Heart left ventricle (tissue), 16 donors: ENCODE data around the gene PRELID2. TPM values are rescaled to one million over a fixed set of nuclear protein-coding genes. Genes with fewer than 3 reads are reported as not detected.

Experiments
- ATAC-seq, 4 donors: fragments of 200-7000 bp; cut with Tn5 transposase; one replicate each; pipeline ENCODE4 v1.9.1; 2020 to 2022; ENCODE audit warnings: moderate library complexity in 4 of 4, mild to moderate bottlenecking in 3 of 4, moderate number of reproducible peaks in 1 of 4
- DNase-seq, 5 donors: peaks; one replicate each; pipeline ENCODE4 v3.0.0-alpha.2; 2020
- H3K27ac ChIP-seq, 12 donors: fragments of 200-600 bp; sonication (generic) in 4 of 12; one replicate each; pipeline versions ENCODE4 v1.5.0 to v1.8.0; 2016 to 2022; ENCODE audit warnings: mild to moderate bottlenecking in 2 of 12
- H3K27me3 ChIP-seq, 9 donors: fragments of 200-600 bp; sonication (generic) in 2 of 9; one replicate each; pipeline versions ENCODE4 v1.5.1 to v1.8.0; 2016 to 2022; ENCODE audit warnings: mild to moderate bottlenecking in 3 of 9
- H3K36me3 ChIP-seq, 9 donors: fragments of 200-600 bp; sonication (generic) in 2 of 9; one replicate each; pipeline versions ENCODE4 v1.5.0 to v1.8.0; 2018 to 2022; ENCODE audit warnings: mild to moderate bottlenecking in 2 of 9
- H3K4me1 ChIP-seq, 12 donors: fragments of 200-600 bp; sonication (generic) in 4 of 12; one replicate each; pipeline versions ENCODE4 v1.5.0 to v1.8.0; 2016 to 2022; ENCODE audit warnings: mild to moderate bottlenecking in 3 of 12
- H3K4me3 ChIP-seq, 12 donors: fragments of 200-600 bp; sonication (generic) in 4 of 12; one replicate each; pipeline versions ENCODE4 v1.5.0 to v1.8.0; 2017 to 2022; ENCODE audit warnings: mild to moderate bottlenecking in 9 of 12, moderate library complexity in 4 of 12
- H3K9me3 ChIP-seq, 12 donors: fragments of 200-600 bp; sonication (generic) in 4 of 12; one replicate each; pipeline versions ENCODE4 v1.5.0 to v1.8.0; 2016 to 2022; ENCODE audit warnings: mild to moderate bottlenecking in 1 of 12
- POLR2A ChIP-seq, 2 donors: fragments of 450-650 bp; IDR thresholded peaks; one replicate each; pipeline ENCODE4 v1.6.1; 2017; ENCODE audit warnings: antibody characterized with exemption in 2 of 2, mild to moderate bottlenecking in 2 of 2, moderate library complexity in 2 of 2
- WGBS, 4 donors: extraction: QIAGEN DNeasy Blood & Tissue Kit in 2 of 4; methylation state at CpG; one replicate each; pipeline versions ENCODE4 v1.1.5 to v1.1.7; 2013 to 2018; 5-methylcytosine and 5-hydroxymethylcytosine counted together
- intact Hi-C, 10 donors: fragments of 100-400 bp; cut with DNase I; formaldehyde crosslinking; loops; one replicate each; pipeline versions ENCODE4 v1.11.1 to v1.14.2; 2022
- polyA plus RNA-seq, 2 donors: library from polyadenylated mRNA; stranded (reverse); fragments of 200-250 nt; gene quantifications; one replicate each; pipeline ENCODE4 v1.2.3, GENCODE V29; 2013
- total RNA-seq, 9 donors: library from RNA; depleted of rRNA in 2 of 9; stranded (reverse); fragments of >200 nt in 2 of 9; fragmentation: NEBNext Ultra II Directional in 3 of 9; extraction: Animal tissue kit (Norgen Biotek cat#: 25700) in 3 of 9; gene quantifications; one replicate each; pipeline versions ENCODE4 v1.1.0 to v1.2.4, GENCODE V29; 2016 to 2023
- TF ChIP-seq, protein P1 (sequence below), 12 donors: fragments of 200-600 bp; sonication (generic) in 4 of 12; IDR thresholded peaks; one replicate each; pipeline versions ENCODE4 v1.5.0 to v1.8.0; 2018 to 2022; ENCODE audit warnings: antibody characterized with exemption in 12 of 12, mild to moderate bottlenecking in 5 of 12
- donor health status: ischemic (EF 13 %, LVEDD 7.1; RV severe dilation, severe dysfunction).
- donor health status: healthy with polysubstance abuse.
- donor health status: DM: no; HTN: yes; CAD: no.
- donor health status: DM: no; HTN: no; CAD: no.
- donor health status: ischemic (EF 25% LVEDD 6.9; RV normal size, moderate dysfunction).
- donor health status: ischemic (EF 25% LVEDD 5.7; RV mildly dilated, moderate dysfunction).
- donor health status: healthy.
- donor health status: DM: yes; HTN: yes; CAD: no.
- donor health status: ischemic (EF 35%, LVEDD 5.7; RV mildly dilated, moderate dysfunction).
- donor health status: nonischemic (EF 11% LVEDD 7.7; RV severe dilation, severe dysfunction).
- donor health status: DM: yes; HTN: yes; CAD: no.
- donor health status: PGD.
- donor health status: ischemic (EF 29% LVEDD 5.4; RV normal size, mild dysfunction).
- donor health status: nonischemic (EF 23%, LVEDD 6.1; RV moderate dilation, normal function).

Gene PRELID2
- total and polyA plus RNA-seq, 11 donors: 1.2 to 26.7 (median 9.1) TPM

DNA sequence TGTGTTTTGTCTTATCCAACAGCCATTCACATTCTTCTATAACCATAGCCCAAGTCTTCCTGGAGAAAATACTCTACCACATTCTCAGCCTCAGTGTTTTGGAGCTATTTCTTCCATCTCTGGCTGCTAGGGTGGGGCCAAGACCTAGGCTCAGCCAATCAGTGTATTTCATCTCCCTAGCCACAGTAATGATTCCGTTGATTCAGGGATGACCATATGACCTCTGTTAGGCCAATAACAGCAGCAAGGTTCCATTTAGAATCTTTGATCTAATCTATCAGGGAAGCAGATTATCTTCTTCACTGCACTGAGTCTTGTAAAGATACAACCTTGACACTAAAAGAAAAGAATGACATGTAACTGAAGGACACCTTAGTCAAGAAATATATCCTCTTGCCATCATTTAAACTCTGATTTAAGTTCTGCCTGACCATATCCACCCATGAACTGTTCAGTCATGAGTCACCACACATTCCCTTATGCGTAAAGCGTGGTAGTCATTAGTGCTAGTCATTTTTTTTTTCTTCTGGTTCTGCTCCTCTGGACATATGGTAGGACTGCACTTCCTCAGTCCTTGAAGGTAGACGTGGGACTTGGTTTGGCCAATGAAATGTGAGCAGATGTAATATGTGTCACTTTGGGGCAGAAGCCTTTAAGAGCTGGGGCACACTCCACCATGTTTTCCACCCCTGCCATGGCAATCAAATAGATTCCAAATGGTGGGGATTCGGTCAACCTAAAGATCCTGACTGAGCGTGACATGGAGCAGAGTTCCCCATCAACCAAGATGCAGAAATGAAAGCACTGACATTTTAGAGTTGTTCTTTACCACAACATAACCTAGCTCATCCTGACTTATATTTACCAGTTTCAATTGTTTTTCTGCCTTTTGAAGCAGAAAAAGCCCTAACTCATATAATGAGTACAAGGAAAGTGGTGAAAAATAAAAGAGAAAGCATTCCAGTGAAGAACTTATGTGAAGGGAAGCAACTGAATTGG, 12.7 kb upstream of the PRELID2 start:
- 88 to 92% (median 89%) methylated on average over 6 of the region's 6 CpGs for WGBS, 4 donors

DNA sequence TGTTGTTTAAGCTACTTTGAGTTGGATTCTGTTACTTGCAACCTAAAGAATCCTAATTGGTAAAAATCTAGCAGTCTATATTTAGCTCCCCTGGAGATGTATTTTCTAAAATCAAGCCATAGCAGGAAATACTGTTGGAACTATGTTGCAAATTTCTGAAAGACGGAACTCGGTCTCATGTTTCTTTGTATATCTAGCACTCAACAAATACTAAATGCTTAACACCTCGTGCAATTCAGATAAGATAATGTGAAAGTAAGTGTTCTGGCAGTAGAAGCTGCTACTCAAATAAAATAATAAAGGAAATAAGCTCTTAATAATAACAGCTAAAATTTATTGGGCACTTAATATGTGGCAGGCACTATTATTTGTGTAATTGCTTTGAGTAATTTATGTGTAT, 10.9 kb upstream of the PRELID2 start:
- 28 to 36% (median 31%) methylated on average over 3 of the region's 3 CpGs for WGBS, 4 donors
- Histone ChIP-seq H3K4me3 (no peak overlapping the region), H3K36me3 (no peaks in the 10 kb centered on the region), H3K27me3 (no peaks in the 10 kb centered on the region), H3K9me3 (no peaks in the 10 kb centered on the region), H3K27ac (no peak overlapping the region), H3K4me1 (no peaks in the 10 kb centered on the region)
- TF ChIP-seq, protein P1, sequence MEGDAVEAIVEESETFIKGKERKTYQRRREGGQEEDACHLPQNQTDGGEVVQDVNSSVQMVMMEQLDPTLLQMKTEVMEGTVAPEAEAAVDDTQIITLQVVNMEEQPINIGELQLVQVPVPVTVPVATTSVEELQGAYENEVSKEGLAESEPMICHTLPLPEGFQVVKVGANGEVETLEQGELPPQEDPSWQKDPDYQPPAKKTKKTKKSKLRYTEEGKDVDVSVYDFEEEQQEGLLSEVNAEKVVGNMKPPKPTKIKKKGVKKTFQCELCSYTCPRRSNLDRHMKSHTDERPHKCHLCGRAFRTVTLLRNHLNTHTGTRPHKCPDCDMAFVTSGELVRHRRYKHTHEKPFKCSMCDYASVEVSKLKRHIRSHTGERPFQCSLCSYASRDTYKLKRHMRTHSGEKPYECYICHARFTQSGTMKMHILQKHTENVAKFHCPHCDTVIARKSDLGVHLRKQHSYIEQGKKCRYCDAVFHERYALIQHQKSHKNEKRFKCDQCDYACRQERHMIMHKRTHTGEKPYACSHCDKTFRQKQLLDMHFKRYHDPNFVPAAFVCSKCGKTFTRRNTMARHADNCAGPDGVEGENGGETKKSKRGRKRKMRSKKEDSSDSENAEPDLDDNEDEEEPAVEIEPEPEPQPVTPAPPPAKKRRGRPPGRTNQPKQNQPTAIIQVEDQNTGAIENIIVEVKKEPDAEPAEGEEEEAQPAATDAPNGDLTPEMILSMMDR (IDR thresholded peaks at IDR 0.05): no peak
- TF ChIP-seq POLR2A (IDR thresholded peaks at IDR 0.05): no peak
- ATAC-seq (no peak), DNase-seq (no peak)
- intact Hi-C loops: loop anchor here in 1 of 10 donors (10.0 kb wide), 1 partner anchor 69 kb away; no protein-coding TSS in a partner anchor

More for the DNA sequence above, 12.7 kb upstream of the PRELID2 start:
- H3K4me3 ChIP-seq: no peak overlapping the region
- no peaks in the 10 kb centered on the region for H3K27me3 ChIP-seq
- ATAC-seq: no peak
- no peaks in the 10 kb centered on the region for H3K36me3 ChIP-seq
- no peak for DNase-seq
- no peaks in the 10 kb centered on the region for H3K9me3 ChIP-seq
- H3K4me1 ChIP-seq: no peaks in the 10 kb centered on the region
- H3K27ac ChIP-seq: no peak overlapping the region
- intact Hi-C loops: loop anchor here in 1 of 10 donors (10.0 kb wide), 1 partner anchor 67 kb away; no protein-coding TSS in a partner anchor
- TF ChIP-seq, protein P1 (IDR thresholded peaks at IDR 0.05): no peak
- TF ChIP-seq POLR2A (IDR thresholded peaks at IDR 0.05): no peak

DNA sequence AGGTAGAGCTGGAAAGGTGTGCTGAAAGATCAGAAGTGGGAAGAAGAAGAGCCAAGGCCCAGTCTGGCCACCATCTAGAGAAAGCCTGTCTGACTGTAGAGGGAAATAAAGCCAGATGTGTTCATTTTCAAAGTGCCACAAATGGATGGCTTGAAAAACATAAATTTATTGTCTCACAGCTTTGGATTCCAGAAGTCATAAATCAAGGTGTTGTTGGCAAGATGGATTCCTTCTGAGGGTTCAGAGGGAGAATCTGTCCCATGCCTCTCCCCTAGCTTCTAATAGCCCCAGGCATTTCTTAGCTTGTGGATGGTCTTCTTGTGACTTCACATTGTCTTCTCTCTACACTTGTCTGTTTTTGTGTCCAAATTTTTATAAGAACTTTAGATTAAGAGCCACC, 6.2 kb upstream of the PRELID2 start:
- DNase-seq: no peak
- Histone ChIP-seq H3K27me3 (no peaks in the 10 kb centered on the region), H3K4me3 (no peak overlapping the region), H3K4me1 (no peaks in the 10 kb centered on the region), H3K9me3 (no peaks in the 10 kb centered on the region), H3K27ac (no peak overlapping the region), H3K36me3 (no peaks in the 10 kb centered on the region)
- ATAC-seq: no peak
- intact Hi-C loops: loop anchor here in 1 of 10 donors (10.0 kb wide), 1 partner anchor 74 kb away; no protein-coding TSS in a partner anchor
- no peak for TF ChIP-seq POLR2A (IDR thresholded peaks at IDR 0.05)
- TF ChIP-seq, protein P1 (IDR thresholded peaks at IDR 0.05): no peak

DNA sequence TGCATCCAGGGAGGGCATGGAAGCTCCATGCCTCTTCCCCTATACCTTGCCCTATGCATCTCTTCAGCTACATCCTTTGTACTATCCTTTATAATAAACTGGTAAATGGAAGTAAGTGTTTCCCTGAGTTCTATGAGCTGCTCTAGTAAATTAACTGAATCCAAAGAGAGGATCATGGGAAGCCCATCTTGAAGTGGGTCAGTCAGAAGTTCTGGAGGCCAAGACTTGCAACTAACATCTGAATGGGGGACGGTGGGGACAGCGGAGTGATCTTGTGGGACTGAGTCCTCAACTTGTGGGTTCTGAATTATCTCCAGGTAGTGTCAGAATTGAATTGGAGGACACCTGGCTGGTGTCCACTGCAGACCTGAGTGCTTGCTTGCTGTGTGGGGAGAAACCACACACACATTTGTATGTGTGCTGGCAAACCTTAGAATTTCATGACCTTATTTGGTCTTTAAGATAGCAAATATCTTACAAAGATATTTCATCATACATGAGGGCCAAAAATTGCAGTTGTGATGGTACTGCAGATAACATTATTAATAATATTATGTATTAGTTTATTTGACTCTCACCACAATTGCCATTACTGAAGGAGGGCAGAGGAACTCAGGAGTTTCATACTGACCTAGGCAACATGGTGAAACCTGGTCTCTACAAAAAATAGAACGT, 5.5 kb upstream of the PRELID2 start:
- Histone ChIP-seq H3K4me3 (no peak overlapping the region), H3K27me3 (no peaks in the 10 kb centered on the region), H3K4me1 (peaks cover 0 to 6% (median 4%) of the 10 kb centered on the region in 12 donors), H3K36me3 (no peaks in the 10 kb centered on the region), H3K27ac (no peak overlapping the region), H3K9me3 (no peaks in the 10 kb centered on the region)
- TF ChIP-seq POLR2A (IDR thresholded peaks at IDR 0.05): no peak
- TF ChIP-seq, protein P1 (IDR thresholded peaks at IDR 0.05): no peak
- intact Hi-C loops: loop anchor here in 1 of 10 donors (10.0 kb wide), 1 partner anchor 74 kb away; no protein-coding TSS in a partner anchor
- no peak for DNase-seq
- ATAC-seq: no peak
- 88 to 95% (median 94%) methylated on average over 3 of the region's 3 CpGs for WGBS, 4 donors
